ENCODE data around the gene AMPH.

DNA sequence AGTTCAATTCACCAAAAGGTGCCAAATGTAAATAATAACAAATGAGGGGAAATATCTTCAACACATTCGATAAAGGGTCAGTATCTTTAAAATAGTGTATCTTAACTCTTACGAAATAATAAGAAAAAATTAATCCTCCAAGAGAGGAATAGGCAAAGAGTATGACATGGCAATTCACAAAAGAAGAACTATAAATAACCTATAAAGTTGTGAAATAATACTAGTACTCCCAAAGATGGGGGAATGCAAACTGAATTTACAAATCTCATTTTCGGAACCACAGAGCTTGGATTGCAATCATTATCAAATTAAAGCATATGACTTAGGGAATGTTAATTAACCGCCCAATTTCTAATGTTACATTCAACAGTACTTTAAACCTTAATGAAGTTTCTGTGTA lies 279.6 kb downstream of the AMPH start:
- TF ChIP-seq, protein P1, sequence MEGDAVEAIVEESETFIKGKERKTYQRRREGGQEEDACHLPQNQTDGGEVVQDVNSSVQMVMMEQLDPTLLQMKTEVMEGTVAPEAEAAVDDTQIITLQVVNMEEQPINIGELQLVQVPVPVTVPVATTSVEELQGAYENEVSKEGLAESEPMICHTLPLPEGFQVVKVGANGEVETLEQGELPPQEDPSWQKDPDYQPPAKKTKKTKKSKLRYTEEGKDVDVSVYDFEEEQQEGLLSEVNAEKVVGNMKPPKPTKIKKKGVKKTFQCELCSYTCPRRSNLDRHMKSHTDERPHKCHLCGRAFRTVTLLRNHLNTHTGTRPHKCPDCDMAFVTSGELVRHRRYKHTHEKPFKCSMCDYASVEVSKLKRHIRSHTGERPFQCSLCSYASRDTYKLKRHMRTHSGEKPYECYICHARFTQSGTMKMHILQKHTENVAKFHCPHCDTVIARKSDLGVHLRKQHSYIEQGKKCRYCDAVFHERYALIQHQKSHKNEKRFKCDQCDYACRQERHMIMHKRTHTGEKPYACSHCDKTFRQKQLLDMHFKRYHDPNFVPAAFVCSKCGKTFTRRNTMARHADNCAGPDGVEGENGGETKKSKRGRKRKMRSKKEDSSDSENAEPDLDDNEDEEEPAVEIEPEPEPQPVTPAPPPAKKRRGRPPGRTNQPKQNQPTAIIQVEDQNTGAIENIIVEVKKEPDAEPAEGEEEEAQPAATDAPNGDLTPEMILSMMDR (conservative IDR thresholded peaks at IDR 0.05; ENCODE audit: low read depth, low read length) = no peak
- TF ChIP-seq RCOR1 (IDR thresholded peaks at IDR 0.05; ENCODE audit: insufficient replicate concordance, low read length) (no peak), CHD1 (IDR thresholded peaks at IDR 0.05; ENCODE audit: low read depth, low read length) (no peak), POLR2A (IDR thresholded peaks at IDR 0.05; ENCODE audit: low read depth, low read length) (no peak), CEBPB (IDR thresholded peaks at IDR 0.05; ENCODE audit: low read depth, low read length) (no peak), NFE2L2 (IDR thresholded peaks at IDR 0.05; ENCODE audit: low read depth, low read length) (no peak), MXI1 (IDR thresholded peaks at IDR 0.05; ENCODE audit: borderline replicate concordance, low read depth, low read length) (no peak), BHLHE40 (IDR thresholded peaks at IDR 0.05; ENCODE audit: low read depth, low read length) (no peak), RFX5 (IDR thresholded peaks at IDR 0.05; ENCODE audit: low read depth, low read length) (no peak)
- TF ChIP-seq, protein P2, sequence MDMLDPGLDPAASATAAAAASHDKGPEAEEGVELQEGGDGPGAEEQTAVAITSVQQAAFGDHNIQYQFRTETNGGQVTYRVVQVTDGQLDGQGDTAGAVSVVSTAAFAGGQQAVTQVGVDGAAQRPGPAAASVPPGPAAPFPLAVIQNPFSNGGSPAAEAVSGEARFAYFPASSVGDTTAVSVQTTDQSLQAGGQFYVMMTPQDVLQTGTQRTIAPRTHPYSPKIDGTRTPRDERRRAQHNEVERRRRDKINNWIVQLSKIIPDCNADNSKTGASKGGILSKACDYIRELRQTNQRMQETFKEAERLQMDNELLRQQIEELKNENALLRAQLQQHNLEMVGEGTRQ (IDR thresholded peaks at IDR 0.05; ENCODE audit: low read depth, low read length) = no peak
